ENCODE measurements around the gene PNPLA7.
"Not testable (repeated sequence)": the region's sequence is repeated elsewhere in the genome, so short reads cannot be mapped to it uniquely, and the experiment has no call there.

The PNPLA7 gene

DNA sequence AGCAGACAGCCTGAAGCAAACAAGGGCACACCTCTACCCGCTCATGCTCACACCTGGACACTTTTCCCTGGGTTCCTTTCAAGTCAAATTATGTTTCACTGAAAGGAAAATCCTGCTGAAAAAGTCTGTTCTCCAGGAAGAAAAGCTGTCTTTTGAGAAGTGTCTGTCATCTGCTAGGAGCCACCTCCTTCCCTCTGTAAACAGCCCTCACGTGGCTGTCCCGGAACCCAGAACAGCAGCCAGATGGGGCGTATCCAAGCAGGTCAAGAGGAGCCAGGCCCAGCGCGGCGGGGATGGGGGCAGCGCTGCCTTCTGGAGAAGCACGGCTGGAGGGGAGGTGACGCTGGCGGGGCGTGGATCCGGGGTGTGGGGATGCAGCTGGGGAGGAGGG is at the start of gene PNPLA7:
TSS of gene PNPLA7 (minus strand) at position 172 of the 391 bp plus-strand sequence. CDS start 205 bp downstream, outside the sequence.
- DNase-seq = no peak

DNA sequence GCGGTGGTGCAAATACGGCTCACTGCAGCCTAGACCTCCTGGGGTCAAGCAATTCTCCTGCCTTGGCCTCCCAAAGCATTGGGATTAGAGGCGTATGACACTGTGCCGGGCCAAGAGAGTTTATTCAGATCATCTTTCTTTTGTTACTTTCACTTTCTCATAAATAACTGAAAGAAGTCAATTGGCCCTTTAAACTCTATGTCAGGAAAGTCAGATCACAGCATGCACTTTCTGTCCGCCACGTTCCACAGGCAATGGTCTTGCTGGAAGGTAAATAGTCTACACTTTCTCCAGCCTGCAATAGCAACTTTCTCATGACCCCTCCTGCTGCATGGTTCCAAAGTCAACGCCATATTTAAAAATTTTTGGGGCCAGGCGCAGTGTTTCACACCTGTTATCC is 48.7 kb upstream of the PNPLA7 start:
- DNase-seq = no peak

DNA sequence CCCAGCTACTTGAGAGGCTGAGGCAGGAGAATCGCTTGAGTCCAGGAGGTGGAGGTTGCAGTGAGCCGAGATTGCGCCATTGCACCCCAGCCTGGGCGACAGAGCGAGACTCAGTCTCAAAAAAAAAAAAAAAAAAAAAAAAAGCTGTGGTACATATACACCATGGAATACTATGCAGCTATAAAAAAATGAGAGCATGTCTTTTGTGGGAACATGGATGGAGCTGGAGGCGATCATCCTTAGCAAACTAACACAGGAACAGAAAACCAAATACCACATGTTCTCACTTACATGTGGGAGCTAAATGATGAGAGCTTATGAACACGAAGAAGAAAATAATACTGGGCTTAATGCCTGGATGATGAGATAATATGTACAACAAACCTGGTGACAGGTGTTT is 46.4 kb upstream of the PNPLA7 start:
- DNase-seq = not testable (repeated sequence)

DNA sequence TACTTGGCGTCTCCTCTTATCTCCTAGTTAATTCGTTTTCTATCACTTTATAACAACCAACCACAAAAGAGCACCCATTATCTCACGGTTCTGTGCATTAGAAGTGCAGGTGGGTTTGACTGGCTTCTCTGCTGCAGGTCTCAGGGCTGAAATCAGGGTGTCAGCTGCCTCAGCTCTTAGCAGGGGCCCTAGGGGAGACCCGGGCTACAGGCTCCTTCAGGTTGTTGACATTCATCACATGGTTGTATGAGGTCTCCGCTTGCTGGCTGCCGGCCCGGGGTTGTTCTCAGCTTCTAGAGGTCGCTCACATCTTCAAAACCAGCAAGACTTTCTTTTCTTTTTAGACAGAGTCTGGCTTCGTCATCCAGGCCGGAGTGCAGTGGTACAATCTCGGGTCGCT is 43.0 kb upstream of the PNPLA7 start:
- DNase-seq = no peak

DNA sequence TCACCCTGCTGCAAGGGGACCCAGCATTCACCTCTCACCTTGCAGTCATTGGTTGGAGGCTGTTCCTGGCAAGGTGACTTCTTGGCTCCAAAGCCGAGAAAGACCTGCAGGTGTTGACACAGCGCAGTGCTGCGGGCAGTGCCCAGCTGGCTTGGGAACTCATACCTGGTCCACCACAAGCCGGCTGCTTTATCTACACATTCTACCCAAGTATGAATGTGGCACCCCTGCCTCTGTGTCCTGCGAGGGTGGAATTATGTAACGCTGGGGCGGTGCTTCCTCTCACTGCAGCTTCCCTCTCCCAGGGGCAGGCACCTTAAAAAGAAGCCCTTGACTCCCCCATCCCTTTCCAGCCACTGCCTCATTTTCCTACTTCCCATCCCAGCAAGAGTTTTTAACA is 42.6 kb upstream of the PNPLA7 start:
- no peak for DNase-seq

DNA sequence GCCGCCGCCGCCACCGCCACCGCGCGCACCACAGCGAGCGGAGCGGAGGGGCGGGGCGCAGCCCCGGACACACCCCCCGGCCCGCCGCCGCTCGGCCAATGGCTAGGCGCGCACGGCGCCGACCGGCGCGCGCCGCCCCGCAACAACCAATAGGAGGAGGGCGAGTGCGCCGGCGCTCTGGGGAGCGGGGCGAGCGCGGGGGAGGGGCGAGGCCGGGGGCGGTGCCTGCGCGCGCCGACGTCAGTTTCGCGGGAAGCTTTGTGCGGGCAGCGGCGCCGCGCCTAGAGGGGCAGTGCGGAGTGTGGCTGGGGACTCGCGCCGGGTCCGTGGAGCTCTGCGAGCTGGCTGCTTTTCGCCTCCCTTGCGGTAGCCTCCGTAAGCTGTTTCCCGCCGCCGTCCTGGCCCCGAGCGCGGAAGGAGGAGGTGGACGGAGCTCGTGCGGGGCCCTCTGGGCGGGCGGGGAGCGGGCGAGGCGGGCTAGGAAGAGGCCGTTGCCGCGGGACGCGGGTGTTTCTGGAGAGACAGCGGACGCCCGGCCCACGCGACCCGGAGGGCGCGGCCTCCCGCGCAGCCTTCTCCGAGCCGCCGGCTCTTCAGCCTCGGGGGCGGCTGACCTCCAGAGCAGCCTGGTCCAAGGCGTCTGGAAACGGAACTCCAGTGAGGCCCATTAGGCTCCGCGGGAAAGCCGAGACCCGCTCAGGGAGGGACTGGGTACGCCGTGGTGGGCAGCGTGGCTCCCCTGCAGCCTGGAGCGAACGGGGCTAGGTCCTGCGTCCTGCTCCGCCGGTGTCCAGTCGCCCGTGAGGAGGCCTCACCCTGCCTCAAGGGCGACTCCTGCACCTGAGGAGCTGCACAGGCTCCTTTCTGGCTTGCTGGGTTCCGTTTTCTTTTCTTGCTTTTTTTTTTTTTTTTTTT is 40.5 kb upstream of the PNPLA7 start, which contains the start of gene ZMYND19:
TSS of gene ZMYND19 (minus strand) at position 44 of the 915 bp plus-strand sequence. CDS start 249 bp downstream, outside the sequence.
- DNase-seq = peak; percentile 88

DNA sequence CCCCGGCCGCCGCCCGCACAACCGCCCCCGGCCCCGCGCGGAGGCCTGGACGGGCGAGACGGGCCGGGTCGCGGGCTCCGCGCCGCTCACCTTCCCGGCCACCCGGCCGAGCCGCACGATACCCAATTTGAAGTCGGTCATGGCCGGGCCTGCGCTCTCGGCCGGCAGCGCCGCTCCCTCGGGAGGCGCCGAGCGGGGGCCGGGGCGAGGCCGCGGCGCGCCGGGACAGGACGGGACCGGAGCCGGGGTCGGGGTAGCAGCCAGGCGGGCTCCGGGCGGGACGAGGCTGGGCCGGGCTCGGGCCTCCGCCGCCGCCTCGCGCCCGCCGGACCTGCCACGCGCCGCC is 39.9 kb upstream of the PNPLA7 start:
- DNase-seq = no peak

DNA sequence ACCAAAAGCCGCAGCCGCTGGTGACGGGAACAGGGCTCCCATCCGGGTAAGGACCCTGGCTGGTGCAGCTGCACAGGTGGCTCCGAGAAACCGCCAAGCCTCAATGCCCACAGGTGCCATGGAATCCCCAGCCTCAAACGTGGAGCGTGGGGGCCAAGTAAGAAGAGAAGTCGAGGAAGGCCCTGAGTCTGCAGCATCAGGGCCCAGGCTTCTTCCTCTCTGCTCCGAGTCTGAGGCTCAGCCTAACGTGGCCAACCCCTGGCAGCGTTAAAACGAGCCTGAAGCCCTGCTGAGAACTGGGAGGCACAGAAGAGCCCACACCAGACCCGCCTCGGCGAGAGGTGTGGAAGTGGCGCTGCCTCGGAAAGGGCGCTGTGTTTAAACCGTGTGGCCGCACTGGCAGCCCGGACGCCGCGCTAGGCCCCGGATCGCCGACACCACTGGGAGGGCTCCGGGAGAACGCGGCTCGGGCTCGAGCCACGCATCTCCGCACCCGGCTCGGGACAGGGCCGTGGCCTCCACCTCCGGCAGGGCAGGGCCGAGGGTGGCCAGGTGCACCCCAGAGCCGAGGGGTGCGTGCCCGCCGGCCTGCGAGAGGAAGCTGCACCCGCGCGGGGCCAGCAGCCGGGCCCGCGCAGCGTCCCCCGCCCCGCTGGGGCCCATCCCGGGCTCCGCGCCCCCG is 39.4 kb upstream of the PNPLA7 start:
- DNase-seq = no peak

DNA sequence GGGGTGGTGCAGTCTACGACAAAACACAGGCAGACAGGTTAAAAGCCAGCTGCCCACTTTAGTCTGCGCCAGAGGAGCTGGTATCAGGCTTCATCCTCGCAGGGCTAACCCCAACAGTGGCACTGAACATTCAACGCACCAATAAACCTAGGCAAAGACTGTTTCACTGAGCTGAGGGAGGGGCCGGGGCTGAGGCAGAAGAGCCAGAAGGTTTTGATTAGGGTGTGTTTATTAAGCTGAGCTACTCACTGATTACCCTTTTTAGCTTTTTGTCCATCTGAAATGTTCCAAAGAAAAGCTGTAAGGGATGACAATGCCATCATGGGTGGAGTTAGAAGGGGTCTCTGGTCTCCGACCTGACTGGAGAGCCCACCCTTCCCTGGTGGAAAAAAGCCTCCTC is 38.7 kb upstream of the PNPLA7 start:
- no peak for DNase-seq

DNA sequence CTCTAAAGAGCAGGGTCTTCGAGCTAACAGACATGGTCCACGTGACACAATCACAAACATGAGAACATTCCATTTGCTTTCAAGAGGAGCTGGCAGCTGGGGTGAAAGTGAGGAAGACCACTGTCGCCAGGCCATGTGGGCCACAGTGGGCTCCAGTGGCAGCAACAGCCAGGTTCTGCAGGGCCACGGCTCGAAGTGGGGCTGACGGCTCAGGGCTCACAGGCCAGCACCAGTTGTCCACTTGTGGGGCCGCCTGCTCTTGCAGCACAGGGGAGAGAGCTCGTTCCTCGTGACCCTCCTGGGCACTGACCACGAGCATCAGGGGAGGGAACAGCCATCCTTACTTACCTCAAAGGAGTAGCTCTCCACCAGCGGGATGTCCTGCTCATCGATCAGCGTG is 38.1 kb upstream of the PNPLA7 start:
- no peak for DNase-seq

DNA sequence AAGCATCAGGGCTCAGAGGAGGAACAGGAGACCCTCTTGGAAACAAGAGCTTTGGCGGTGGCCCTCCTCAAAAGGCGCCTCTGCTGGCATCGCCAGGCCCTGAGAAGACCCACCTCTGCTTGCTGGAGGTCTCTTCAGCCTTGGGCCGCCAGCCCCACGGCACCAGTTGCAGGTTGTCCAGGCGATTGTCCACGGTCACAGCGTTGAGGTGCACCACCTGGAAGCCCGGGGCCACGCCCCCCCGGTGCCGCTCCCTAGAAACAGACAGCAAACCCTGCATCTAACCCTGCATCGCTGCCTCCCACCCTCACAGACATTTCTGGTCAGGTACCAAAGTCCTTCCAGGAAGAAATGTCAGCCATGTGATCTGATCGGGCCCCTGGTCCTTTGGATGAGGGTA is 36.7 kb upstream of the PNPLA7 start:
- DNase-seq = no peak

DNA sequence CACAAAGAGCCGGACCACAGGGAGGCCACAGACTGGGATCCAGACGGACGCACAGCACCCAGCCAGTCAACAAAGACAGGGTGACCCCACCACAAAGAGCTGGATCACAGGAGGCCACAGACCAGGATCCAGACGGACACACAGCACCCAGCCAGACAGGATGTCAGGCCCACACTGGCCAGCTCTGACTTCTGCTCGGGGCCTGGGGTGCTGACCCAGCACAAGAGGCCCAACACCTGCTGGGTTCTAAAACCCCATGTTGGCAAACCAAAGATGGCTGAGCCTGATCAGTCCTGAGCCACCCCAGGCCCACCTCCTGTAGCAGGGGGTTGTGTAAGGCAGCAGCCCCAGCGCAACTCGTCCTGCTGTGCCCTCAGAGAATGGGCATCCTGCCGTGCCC is 33.8 kb upstream of the PNPLA7 start:
- no peak for DNase-seq

DNA sequence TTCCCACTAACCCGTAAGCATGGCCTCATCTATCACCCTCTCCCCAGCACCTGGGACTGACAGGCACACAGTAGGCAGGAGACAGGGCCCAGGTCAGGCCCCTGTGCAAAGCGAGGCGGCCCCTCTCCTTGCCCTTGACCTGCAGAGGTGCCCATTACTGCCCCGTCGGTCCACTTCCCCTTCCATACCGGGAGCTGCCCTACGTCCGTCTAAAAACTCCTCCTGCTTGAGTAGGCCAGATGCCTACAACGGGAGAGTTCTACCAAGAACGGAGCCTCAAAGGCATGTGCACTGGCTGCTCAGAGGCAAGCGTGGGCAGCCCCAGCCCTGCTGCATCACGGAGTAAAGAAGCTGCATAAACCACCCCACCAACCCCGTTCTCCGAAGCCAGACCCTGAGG is 33.1 kb upstream of the PNPLA7 start:
- DNase-seq = no peak

DNA sequence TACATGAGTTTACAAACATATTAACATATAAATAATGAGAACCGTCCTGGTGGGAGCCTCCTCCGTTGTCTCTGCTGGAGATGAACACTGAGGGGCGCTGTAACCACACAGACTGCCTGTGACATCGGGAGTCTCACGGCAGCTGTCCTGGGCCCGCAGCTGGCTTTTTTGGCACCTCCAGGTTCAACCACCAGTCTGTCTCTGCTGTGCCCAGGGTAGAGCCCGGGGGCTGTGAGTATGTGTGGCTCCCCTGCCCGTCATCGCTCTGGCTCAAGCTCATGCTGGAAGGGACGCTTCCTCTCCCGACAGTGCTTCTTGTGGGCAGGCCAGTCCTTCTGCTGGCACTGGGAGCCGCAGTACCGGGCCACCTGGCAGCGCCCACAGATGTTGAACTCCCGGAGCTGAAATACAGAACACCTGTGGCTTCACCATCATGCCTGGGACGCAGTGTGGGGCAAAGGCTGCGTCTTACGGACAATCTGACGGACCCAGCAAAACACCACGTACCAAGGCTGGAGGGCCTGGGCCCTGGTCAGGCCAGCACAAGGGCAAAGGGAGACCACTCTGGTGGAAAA is 32.2 kb upstream of the PNPLA7 start:
- DNase-seq = no peak

DNA sequence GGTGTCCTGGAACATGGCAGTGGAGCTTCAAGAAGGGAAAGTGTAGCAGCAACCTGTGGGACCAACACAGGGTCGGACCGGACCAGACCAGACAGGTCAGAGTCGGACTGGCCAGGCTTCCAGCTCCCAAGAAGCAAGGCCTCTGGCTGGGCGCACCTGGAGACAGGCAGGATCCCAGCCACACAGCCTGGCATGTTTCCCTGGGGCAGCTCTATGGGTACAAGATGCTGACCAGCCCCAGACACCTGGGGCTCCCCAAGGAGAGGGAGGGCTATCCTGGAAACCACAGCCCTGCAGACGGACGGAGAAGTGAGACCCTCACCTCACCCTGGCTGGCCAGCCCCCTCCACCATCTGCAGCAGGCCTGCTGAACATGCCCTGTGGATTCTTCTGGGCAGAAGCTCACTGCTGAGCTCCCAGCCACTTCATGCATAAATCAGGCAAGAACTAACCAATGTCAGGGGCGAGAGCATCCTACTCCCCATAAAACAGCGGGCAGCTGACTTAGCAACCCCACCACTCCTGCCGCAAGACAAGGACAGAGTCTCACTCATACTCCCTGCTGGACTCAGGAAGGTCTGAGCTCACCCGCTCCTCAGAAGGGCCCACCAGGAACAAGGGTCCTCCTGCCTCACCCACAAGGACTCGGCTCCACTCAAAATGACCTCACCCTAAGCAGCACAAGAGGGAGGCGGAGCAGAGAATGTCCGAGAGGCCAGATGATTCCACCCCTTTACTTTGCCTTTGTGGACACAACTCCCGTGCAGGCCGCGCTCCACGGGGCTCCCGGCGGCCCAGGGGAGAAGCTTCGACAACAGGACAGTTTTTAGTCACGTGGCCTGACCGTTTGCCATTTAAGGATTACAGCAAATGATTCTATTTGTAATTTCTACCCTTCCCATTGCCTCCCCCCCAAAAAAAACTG is 31.4 kb upstream of the PNPLA7 start:
- no peak for DNase-seq

DNA sequence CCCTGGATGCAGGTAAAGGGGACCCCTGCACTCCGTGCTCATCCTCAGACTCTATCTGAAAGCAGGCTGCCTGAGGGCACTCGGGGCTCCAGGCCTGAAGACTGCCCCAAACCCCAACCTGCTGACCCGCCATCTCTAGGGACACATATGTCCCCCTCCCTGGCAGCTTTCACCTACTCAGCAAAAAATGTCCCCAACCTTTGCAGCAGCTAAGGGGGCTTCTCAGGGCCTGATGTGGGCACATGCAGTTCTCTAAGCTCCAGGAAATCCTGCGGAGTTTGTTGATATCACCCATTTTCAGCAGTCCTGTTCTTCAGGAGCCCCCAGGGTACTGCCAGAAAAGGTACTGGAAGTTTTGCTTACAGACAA is 30.7 kb upstream of the PNPLA7 start:
- DNase-seq = no peak

DNA sequence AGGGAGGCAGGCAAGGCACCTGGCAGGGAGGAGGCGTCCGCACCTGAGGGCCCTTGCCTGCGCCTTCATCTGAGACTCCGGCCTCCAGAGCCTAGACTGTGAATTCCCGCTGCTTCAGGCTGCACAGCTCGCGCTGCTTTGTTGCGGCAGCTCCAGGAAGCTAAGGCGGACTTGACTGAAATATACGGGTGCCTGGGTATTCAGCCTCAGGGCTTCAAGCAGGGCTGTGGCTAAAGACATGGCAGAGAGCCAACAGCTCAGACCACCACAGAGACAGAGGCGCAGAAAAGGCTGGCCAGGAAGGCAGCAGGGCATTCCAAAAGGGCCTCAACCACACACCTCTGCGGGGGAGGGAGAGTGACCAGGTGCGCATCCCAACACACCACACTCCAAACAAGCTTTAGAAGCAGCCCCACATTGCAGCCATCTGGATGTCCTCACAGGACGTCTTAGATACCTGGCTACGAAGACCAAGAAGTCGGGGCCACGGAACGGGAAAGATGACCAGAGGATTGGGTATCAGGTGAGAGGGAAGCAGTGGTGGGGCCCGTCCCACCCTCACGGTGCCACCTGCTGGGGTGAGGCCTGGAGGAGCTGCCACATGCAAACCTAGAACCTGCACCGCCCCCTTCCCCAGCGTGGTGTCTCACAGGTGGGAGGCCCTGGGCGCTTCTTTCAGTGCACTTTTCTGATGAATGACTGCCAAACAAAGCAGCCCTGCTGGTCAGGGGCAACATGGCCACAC is 30.2 kb upstream of the PNPLA7 start:
- DNase-seq = no peak

DNA sequence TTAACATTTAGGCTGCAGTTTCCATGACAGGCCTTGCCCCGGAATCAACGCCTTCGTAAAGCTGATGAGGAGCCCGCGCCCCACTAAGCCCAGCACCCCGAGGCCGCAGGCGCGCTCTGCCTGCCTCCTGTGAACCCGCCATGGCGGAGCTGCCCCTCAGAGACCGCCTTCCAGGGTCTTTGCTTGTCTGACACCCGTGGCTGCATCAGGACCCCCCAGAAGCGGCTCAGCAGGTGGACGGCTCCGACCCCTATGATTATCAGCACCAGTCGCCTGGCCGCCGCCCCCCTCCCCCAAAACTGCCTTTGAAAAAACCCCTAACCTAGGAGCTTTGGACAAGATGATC is 29.0 kb upstream of the PNPLA7 start:
- DNase-seq = no peak

DNA sequence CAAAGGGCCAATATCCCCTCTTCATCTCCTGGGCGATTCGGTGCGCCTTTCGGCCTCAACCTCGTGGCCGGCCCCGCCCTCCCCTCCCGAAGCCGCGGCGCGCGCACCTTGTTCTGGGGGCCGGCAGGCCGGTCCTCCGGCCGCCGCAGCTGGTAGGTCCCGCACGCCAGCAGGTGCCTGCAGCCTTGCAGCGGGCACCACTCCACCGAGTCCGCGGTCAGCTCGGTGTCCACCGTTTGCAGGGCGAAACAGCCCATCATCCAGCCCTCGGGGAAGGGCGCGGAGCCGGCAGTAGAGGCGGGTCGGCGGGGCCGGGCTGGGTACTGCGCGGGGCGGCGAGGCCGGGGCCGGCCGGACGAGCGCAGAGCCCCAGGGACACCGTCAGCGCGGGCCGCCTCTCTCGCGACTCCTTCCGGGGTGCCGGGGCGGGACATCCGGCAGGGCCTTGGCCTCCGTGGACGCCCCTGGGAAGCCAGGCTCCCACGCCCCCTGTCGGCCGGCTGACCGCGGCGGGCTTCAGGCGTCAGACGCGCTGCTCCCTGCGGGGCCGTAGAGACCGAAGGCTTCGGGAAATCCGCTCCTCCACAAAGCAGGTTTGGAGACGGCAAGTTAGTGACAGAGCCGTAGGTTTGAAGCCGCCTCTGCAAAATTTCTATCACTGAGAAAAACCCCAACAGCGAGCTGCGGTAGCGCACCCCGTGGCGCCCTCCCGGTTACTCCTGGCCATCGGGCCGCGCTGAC is 28.5 kb upstream of the PNPLA7 start, which contains the start of gene DPH7:
TSS of gene DPH7 (minus strand) at position 408 of the 741 bp plus-strand sequence. CDS start at position 260, 148 bp downstream.
- peak; percentile 86 for DNase-seq

DNA sequence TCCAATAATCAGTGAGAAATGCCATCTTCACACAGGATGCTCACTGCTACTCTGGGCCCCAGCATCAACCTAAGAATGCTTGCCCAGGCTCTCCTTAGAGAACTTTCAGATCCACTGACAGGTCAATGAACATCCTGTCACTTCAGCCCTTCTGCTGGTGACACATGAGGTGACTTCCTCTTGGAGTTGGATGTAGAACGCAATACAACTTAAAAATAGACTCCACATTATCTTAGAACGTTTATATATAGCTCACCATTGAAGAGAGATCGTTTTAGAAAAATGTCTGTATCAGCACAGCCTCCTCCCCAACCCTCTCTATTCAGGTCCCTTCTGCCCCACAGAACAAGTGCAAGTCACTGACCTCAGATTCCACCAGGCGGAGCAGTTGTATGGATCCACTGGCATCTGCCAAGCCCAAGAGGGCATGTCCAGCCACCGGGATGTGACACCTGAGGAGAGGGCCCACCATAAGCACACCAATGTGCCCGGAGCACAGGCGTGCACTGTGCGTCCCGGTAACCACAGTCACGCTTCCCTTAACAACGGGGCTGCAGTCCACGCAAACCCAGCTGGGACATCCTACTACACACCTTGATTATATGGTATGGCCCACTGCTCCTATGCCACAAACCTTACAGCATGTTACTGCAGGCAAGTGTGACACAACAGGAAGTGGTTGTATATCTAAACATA is 25.7 kb upstream of the PNPLA7 start:
- DNase-seq = no peak

DNA sequence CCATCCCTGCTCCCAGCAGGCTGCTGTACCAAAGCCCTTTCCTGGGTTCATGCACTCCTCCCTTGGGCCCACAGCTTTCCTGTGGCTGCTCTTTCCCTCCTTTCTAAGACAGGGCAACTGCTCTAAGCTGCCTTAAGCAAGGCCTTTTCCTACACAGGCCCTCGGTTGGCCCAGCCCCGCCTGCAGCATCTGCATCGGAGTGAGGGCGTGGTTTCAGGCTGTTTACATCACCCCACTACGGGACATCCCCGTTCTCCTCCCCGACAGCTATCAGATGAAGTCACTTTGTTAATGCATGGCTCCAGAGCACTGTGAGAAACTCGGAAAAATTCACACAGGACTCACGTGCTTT is 25.1 kb upstream of the PNPLA7 start:
- no peak for DNase-seq
